Caco-2 (cell line): ENCODE measurements around the gene HERPUD2. TPM values are rescaled to one million over a fixed set of nuclear protein-coding genes. Genes with fewer than 3 reads are reported as not detected.
A peak's percentile ranks its signal among the peaks of the same experiment; 100 is the strongest.

Experiments
- BruUV-seq: library from RNA; stranded (reverse); fragments of 400-500 nt; replicated peaks from 2 replicates; lab custom pipeline; 2021; lab: Mats Ljungman, UMichigan
- CTCF ChIA-PET: fragments of 300-600 bp; sonication (Branson Sonifier 250); formaldehyde crosslinking; loops from one replicate; lab custom pipeline; 2022; ENCODE audit warnings: antibody characterized with exemption; lab: Charles Lee
- POLR2A ChIA-PET: fragments of 300-600 bp; sonication (Branson Sonifier 250); formaldehyde crosslinking; loops from one replicate; lab custom pipeline; 2022; ENCODE audit warnings: antibody characterized with exemption; lab: Charles Lee
- DNase-seq, 2 experiments: peaks; one replicate each; pipeline versions ENCODE4 v3.0.0 to v3.0.0-alpha.2; 2020 to 2022
- H3K27me3 ChIP-seq: replicated peaks from 2 replicates; pipeline ENCODE4 v1.6.0; 2011; ENCODE audit warnings: low read length; ENCODE audit not compliant: control insufficient read depth, insufficient read depth
- H3K36me3 ChIP-seq: 2 replicates; pipeline ENCODE4 v1.5.1; 2011; ENCODE audit warnings: low read length; ENCODE audit not compliant: control insufficient read depth, insufficient read depth
- H3K4me1 ChIP-seq: fragments of 250-450 bp; sonication (Bioruptor Pico); 2 replicates; pipeline ENCODE4 v1.5.1; 2020; ENCODE audit warnings: mild to moderate bottlenecking
- H3K4me3 ChIP-seq: 2 replicates; pipeline ENCODE4 v1.5.1; 2011; ENCODE audit warnings: low read depth, mild to moderate bottlenecking, control low read depth, low read length
- H3K9me3 ChIP-seq: fragments of 250-450 bp; sonication (Bioruptor Pico); 2 replicates; pipeline ENCODE4 v1.5.1; 2020; ENCODE audit warnings: mild to moderate bottlenecking, moderate library complexity
- H3K27ac Mint-ChIP-seq: one replicate; pipeline ENCODE4 v1.8.0; 2022; ENCODE audit warnings: mixed read lengths; ENCODE audit not compliant: unreplicated experiment
- H3K27me3 Mint-ChIP-seq: one replicate; pipeline ENCODE4 v1.8.0; 2022; ENCODE audit warnings: mixed read lengths; ENCODE audit not compliant: insufficient read depth, unreplicated experiment
- H3K36me3 Mint-ChIP-seq: one replicate; pipeline ENCODE4 v1.8.0; 2022; ENCODE audit warnings: mild to moderate bottlenecking, mixed read lengths; ENCODE audit not compliant: insufficient read depth, unreplicated experiment
- H3K4me1 Mint-ChIP-seq: one replicate; pipeline ENCODE4 v1.8.0; 2022; ENCODE audit warnings: low read depth, mixed read lengths; ENCODE audit not compliant: unreplicated experiment
- H3K4me3 Mint-ChIP-seq: one replicate; pipeline ENCODE4 v1.8.0; 2022; ENCODE audit warnings: mild to moderate bottlenecking, moderate library complexity, mixed read lengths; ENCODE audit not compliant: unreplicated experiment
- H3K9me3 Mint-ChIP-seq: one replicate; pipeline ENCODE4 v1.8.0; 2022; ENCODE audit warnings: mixed read lengths; ENCODE audit not compliant: unreplicated experiment
- CTCF ChIP-seq, 2 experiments: fragments of 200-600 bp in 1 of 2; IDR thresholded peaks; 1 replicate in 1 of 2; 2 replicates in 1 of 2; pipeline versions ENCODE4 v1.5.1 to v1.8.0; 2011 to 2022; ENCODE audit warnings: antibody characterized with exemption in 1 of 2, control low read depth in 1 of 2, inconsistent platforms in 1 of 2, low read depth in 1 of 2, low read length in 1 of 2, mild to moderate bottlenecking in 1 of 2, moderate library complexity in 1 of 2; ENCODE audit not compliant: insufficient read depth in 1 of 2, severe bottlenecking in 1 of 2, unreplicated experiment in 1 of 2
- intact Hi-C: fragments of 100-400 bp; cut with micrococcal nuclease; formaldehyde crosslinking; loops from one replicate; pipeline ENCODE4 v1.10.0; 2022; ENCODE audit not compliant: unreplicated experiment
- total RNA-seq: library from RNA; stranded (reverse); gene quantifications from 2 replicates; pipeline ENCODE4 v1.2.3, GENCODE V29; 2022

The HERPUD2 gene
- total RNA-seq, 1 experiment from 2014 or later: 25.2 TPM

GRCh38 chr7:35648367-35648766 lies 46.6 kb downstream of the HERPUD2 start:
- DNase-seq: no peak
- H3K4me1 ChIP-seq: peaks cover 62% of the 10 kb centered on the region
- ChIA-PET POLR2A (no interaction called here), CTCF (no interaction called here)
- Mint-ChIP-seq H3K27ac (peak overlapping the region; percentile 47), H3K27me3 (no peaks in the 10 kb centered on the region), H3K4me1 (peaks cover 53% of the 10 kb centered on the region), H3K4me3 (no peak overlapping the region), H3K36me3 (peaks cover 13% of the 10 kb centered on the region), H3K9me3 (peaks cover 15% of the 10 kb centered on the region)
- no peak overlapping the region for H3K4me3 ChIP-seq
- no peak for TF ChIP-seq CTCF (IDR thresholded peaks at IDR 0.05; ENCODE audit: insufficient read depth in 1 of 2, low read depth in 1 of 2, low read length in 1 of 2, severe bottlenecking in 1 of 2, unreplicated experiment in 1 of 2)
- intact Hi-C loops: no loop called here
- 0 out of 2 replicates have a peak, but pooled peaks cover 2% of the 10 kb centered on the region for H3K36me3 ChIP-seq
- peaks cover 7% of the 10 kb centered on the region for H3K9me3 ChIP-seq
- H3K27me3 ChIP-seq: no peaks in the 10 kb centered on the region
- BruUV-seq: no TSS peak

DNA sequence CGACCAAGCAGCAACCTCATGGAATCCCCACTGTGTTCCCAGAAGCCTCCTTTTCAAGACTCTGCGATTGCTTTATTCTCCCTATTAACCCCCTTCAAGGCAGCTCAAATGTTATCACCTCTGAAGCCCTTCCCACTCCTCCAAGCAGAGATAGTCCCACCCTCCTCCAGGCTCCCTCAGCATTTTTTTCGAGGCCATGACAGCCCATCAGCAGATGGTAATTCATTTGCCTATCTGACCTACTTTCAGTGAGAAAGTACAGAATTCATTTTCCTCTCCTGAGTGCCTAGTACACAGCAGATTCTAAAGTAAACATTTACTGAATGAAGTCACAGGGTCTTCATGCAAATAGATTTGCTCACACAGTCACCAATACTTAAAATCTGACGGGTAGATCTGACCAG lies 47.8 kb downstream of the HERPUD2 start:
- no TSS peak for BruUV-seq
- H3K27me3 Mint-ChIP-seq: no peaks in the 10 kb centered on the region
- ChIA-PET POLR2A (no interaction called here), CTCF (no interaction called here)
- Histone ChIP-seq H3K36me3 (0 out of 2 replicates have a peak, but pooled peaks cover 2% of the 10 kb centered on the region), H3K27me3 (no peaks in the 10 kb centered on the region), H3K4me1 (peaks cover 56% of the 10 kb centered on the region), H3K9me3 (no peaks in the 10 kb centered on the region), H3K4me3 (no peak overlapping the region)
- peaks cover 3% of the 10 kb centered on the region for H3K9me3 Mint-ChIP-seq
- intact Hi-C loops: no loop called here
- peaks cover 8% of the 10 kb centered on the region for H3K36me3 Mint-ChIP-seq
- no peak for TF ChIP-seq CTCF (IDR thresholded peaks at IDR 0.05; ENCODE audit: insufficient read depth in 1 of 2, low read depth in 1 of 2, low read length in 1 of 2, severe bottlenecking in 1 of 2, unreplicated experiment in 1 of 2)
- H3K4me3 Mint-ChIP-seq: no peak overlapping the region
- H3K4me1 Mint-ChIP-seq: peaks cover 44% of the 10 kb centered on the region
- peak; percentile 27 to 48 for DNase-seq
- H3K27ac Mint-ChIP-seq: no peak overlapping the region

DNA sequence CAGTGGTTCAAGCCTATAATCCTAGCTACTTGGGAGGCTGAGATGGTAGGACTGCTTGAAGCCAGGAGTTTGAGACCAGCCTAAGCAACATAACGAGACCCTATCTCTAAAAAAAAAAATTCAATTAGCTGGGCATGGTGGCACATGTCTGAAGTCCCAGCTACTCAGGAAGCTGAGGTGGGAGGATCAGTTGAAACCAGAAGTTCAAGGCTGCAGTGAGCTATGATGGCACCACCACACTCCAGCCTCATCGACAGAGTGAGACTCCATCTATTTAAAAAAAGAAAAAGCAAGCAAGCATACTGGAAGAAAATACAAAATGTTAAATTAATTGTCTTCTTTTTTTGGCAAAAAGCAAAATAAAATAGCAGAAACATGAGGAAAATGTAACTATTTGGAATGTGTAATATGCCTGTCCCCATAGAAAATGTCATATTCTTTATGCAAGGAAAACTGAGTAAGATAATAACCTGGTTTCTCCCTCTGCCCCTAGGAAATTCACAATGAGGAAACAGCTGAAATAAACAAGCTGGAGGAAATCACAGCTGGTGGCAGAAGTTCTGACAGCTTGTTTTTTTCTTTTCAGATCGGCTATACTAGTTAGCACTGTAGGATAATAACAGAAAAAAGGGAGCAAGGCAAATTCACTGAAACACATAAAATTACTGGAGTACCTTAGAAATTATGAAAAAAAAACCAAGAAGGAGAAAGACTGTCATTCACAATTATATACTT lies 48.5 kb downstream of the HERPUD2 start:
- intact Hi-C loops: no loop called here
- ChIA-PET POLR2A (no interaction called here), CTCF (no interaction called here)
- no peak overlapping the region for H3K4me3 ChIP-seq
- no TSS peak for BruUV-seq
- H3K4me1 ChIP-seq: peaks cover 49% of the 10 kb centered on the region
- Mint-ChIP-seq H3K4me3 (no peak overlapping the region), H3K27ac (no peak overlapping the region), H3K36me3 (peaks cover 6% of the 10 kb centered on the region), H3K9me3 (no peaks in the 10 kb centered on the region), H3K4me1 (peaks cover 41% of the 10 kb centered on the region), H3K27me3 (no peaks in the 10 kb centered on the region)
- TF ChIP-seq CTCF (IDR thresholded peaks at IDR 0.05; ENCODE audit: insufficient read depth in 1 of 2, low read depth in 1 of 2, low read length in 1 of 2, severe bottlenecking in 1 of 2, unreplicated experiment in 1 of 2): no peak
- no peak for DNase-seq
- H3K27me3 ChIP-seq: no peaks in the 10 kb centered on the region
- no peaks in the 10 kb centered on the region for H3K9me3 ChIP-seq
- H3K36me3 ChIP-seq: 0 out of 2 replicates have a peak, but pooled peaks cover 2% of the 10 kb centered on the region
